NB4 (cell line): Measurements from ENCODE around the gene JMJD6.
A peak's percentile ranks its signal among the peaks of the same experiment; 100 is the strongest.
"Not testable (repeated sequence)": the region's sequence is repeated elsewhere in the genome, so short reads cannot be mapped to it uniquely, and the experiment has no call there.

ENCODE experiments used
- DNase-seq: peaks from one replicate; pipeline ENCODE4 v3.0.0; 2010; ENCODE audit warnings: low read depth
- H3K4me3 ChIP-seq: one replicate; pipeline ENCODE4 v1.5.1; 2011; ENCODE audit warnings: mild to moderate bottlenecking, low read depth, low read length, moderate library complexity
- MYC ChIP-seq: IDR thresholded peaks from 2 replicates; pipeline ENCODE4 v1.6.1; 2011; ENCODE audit warnings: low read depth, low read length
- POLR2A ChIP-seq: IDR thresholded peaks from 2 replicates; pipeline ENCODE4 v1.6.1; 2011; ENCODE audit warnings: mild to moderate bottlenecking; ENCODE audit not compliant: insufficient read length; ENCODE audit errors: extremely low read depth
- TF ChIP-seq, protein P1 (sequence below): IDR thresholded peaks from 2 replicates; pipeline ENCODE4 v1.6.1; 2011; ENCODE audit warnings: low read depth, low read length
- TF ChIP-seq, protein P2 (sequence below): IDR thresholded peaks from one replicate; pipeline ENCODE4 v1.5.1; 2012; ENCODE audit warnings: low read depth, low read length

JMJD6 gene

DNA sequence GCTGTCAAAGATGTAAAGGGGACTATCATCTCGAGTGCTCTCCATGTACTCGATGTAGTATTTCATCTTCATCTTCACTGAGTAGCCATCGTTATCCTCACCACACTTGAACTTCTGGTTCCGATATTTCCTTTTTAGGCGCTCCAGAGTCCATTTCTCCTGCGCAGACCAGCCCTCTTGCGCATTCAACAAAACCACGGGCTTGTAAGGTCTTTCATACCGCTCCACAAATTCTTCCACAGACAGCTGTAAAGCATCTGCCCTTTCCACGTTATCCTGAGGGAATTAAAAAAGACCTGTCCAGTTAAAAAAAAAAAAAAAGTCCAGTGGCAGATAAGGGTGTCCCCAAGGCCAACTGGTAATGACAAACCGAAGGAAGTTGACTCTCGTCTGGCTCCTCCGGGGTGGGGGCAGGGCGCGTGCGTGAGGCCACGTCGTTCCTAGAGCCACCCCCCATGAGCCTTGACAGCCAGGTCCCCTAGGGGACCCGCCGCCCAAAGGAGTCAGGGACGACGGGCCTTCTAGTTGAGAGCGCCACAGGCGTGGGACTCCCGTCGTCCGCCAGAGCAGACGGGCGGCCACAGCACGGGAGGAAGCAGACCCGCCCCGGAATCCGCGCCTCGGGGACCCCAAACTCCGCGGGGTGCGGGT, 701 bp downstream of the JMJD6 start:
- H3K4me3 ChIP-seq = peak overlapping the region; percentile 70
- TF ChIP-seq POLR2A (no peak), MYC (peak; percentile 40)
- TF ChIP-seq, protein P1, sequence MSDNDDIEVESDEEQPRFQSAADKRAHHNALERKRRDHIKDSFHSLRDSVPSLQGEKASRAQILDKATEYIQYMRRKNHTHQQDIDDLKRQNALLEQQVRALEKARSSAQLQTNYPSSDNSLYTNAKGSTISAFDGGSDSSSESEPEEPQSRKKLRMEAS = peak; percentile 18; the same call in 1 of the 2 replicates
- TF ChIP-seq, protein P2, sequence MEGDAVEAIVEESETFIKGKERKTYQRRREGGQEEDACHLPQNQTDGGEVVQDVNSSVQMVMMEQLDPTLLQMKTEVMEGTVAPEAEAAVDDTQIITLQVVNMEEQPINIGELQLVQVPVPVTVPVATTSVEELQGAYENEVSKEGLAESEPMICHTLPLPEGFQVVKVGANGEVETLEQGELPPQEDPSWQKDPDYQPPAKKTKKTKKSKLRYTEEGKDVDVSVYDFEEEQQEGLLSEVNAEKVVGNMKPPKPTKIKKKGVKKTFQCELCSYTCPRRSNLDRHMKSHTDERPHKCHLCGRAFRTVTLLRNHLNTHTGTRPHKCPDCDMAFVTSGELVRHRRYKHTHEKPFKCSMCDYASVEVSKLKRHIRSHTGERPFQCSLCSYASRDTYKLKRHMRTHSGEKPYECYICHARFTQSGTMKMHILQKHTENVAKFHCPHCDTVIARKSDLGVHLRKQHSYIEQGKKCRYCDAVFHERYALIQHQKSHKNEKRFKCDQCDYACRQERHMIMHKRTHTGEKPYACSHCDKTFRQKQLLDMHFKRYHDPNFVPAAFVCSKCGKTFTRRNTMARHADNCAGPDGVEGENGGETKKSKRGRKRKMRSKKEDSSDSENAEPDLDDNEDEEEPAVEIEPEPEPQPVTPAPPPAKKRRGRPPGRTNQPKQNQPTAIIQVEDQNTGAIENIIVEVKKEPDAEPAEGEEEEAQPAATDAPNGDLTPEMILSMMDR = no peak
- DNase-seq = peak; percentile 87

DNA sequence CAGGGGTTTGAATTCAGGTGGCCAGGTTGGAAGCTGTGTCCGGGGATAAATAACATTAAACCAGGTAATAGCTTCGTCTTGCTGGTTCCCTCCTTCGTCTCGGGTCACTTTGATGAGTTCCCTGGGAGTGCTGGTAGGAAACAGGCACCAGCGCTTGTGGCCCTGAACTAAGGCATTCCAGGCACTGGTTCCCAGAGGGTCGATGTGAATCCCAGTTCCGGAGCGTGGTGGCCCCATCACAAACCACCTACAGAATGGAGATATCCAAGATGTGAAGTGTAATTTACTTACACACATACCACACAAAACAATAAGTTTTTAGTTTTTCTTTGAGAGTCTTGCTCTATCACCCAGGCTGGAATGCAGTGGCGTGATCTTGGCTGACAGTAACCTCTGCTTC, 2.6 kb downstream of the JMJD6 start:
- H3K4me3 ChIP-seq = no peak overlapping the region
- TF ChIP-seq, protein P1 = no peak
- TF ChIP-seq POLR2A (no peak), MYC (no peak)
- TF ChIP-seq, protein P2 = no peak

DNA sequence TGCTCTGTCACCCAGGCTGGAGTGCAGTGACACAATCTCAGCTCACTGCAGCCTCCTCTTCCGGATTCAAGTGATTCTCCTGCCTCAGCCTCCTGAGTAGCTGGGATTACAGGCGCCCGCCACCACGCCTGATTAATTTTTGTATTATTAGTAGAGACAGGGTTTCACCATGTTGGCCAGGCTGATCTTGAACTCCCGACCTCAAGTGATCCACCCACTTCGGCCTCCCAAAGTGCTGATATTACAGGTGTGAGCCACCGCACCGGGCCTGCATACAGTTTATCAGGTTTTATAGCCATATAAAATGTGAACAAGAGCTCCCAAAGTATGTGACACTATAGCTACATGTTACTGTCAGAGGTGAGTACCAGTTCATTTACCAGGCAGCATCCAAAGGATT, 3.4 kb downstream of the JMJD6 start:
- not testable (repeated sequence) for DNase-seq, H3K4me3 ChIP-seq

More for the DNA sequence above, 2.6 kb downstream of the JMJD6 start:
- no peak for DNase-seq

DNA sequence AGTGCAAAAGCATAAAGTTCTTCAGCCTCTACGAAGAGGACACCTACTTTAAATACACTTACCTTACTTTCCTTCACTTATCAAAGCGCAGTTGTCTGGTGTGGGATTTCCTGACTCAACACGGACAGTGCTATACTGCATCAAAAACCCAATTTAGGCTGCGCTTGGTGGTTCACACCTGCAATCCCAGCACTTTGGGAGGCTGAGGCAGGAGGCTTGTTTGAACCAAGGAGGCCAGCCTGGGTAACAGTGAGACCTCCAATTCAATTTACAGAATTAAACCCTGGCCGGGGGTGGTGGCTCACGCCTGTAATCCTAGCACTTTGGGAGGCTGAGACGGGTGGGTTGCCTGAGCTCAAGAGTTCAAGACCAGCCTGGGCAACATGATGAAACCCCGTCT, 4.1 kb downstream of the JMJD6 start:
- DNase-seq = no peak
- no peak for TF ChIP-seq POLR2A
- TF ChIP-seq, protein P1 = no peak
- TF ChIP-seq, protein P2 = no peak
- no peak for TF ChIP-seq MYC
- H3K4me3 ChIP-seq = no peak overlapping the region

DNA sequence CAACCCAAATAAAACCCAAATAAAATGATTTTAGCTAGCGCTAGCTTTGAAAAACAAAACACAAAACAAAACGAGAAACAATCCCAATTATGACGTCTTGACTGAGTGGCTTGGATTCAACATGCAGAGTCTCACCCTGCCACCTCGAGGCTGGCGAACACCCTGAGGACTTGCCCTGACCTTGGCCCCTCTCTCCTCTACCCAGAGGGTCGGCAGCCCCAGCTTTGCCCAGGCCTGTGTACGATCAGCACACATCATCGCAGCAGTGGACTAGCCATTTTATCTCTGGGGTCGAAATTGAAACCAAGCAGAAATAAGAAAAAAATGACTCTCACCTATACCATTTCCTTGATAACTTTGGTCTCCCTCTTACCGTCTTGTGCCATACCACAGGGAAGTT, 4.9 kb downstream of the JMJD6 start:
- TF ChIP-seq, protein P2 = no peak
- TF ChIP-seq MYC (no peak), POLR2A (no peak)
- TF ChIP-seq, protein P1 = no peak
- no peak overlapping the region for H3K4me3 ChIP-seq

DNA sequence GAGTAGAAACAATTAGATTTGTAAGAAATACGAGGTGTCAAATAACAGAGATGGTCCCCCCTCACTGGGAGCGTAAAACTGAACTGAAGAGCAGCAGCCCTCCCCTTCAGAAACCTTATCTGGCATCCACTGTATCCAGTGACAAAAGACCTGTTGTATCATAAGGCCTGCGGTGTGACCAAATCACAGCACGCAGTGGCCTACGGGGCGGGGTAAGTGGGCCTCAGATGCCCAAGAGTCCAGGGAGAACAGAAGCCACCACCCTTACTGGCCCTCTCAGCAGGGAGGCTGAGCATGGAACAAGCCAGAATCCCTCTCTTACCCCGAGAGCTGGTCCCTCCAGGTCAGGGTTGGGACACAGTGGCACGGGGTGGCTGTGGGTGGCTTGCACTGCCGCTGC, 5.5 kb downstream of the JMJD6 start:
- TF ChIP-seq, protein P2 = no peak
- TF ChIP-seq, protein P1 = no peak
- TF ChIP-seq MYC = no peak
- TF ChIP-seq POLR2A = no peak
- no peak overlapping the region for H3K4me3 ChIP-seq
- no peak for DNase-seq

More for the DNA sequence above, 4.9 kb downstream of the JMJD6 start:
- no peak for DNase-seq
